DMS153 treated with DMSO at 0.1 percent for 48 hours (cell line): ENCODE data around the gene CRTC3.
"Not testable (repeated sequence)": the region's sequence is repeated elsewhere in the genome, so short reads cannot be mapped to it uniquely, and the experiment has no call there.

Experiments used
- DNase-seq: peaks from one replicate; lab custom pipeline; 2025; ENCODE audit not compliant: unreplicated experiment; lab: John Stamatoyannopoulos, UW

The CRTC3 gene

GRCh38 chr15:90667073-90667754 is 137.5 kb downstream of the CRTC3 start:
- no peak for DNase-seq

GRCh38 chr15:90667755-90668345 is 138.1 kb downstream of the CRTC3 start:
- DNase-seq = not testable (repeated sequence)

GRCh38 chr15:90670631-90671030 is 140.9 kb downstream of the CRTC3 start:
- DNase-seq = not testable (repeated sequence)

- DNase-seq = no peak
Measured at GRCh38 chr15:90671216-90671615, 141.5 kb downstream of the CRTC3 start.

- not testable (repeated sequence) for DNase-seq
Measured at GRCh38 chr15:90673357-90673756, 143.6 kb downstream of the CRTC3 start.

- DNase-seq = no peak
Measured at GRCh38 chr15:90674476-90674875, 144.8 kb downstream of the CRTC3 start.

GRCh38 chr15:90675464-90675863 is 145.7 kb downstream of the CRTC3 start:
- no peak for DNase-seq

GRCh38 chr15:90677807-90678790 is 148.4 kb downstream of the CRTC3 start:
- no peak for DNase-seq

GRCh38 chr15:90679959-90680358 is 150.2 kb downstream of the CRTC3 start:
- no peak for DNase-seq

- DNase-seq = no peak
Measured at GRCh38 chr15:90680371-90680935, 150.7 kb downstream of the CRTC3 start.

GRCh38 chr15:90681056-90681455 is 151.3 kb downstream of the CRTC3 start:
- no peak for DNase-seq

GRCh38 chr15:90681480-90681879 is 151.8 kb downstream of the CRTC3 start:
- no peak for DNase-seq

GRCh38 chr15:90683371-90683770 is 153.6 kb downstream of the CRTC3 start:
- no peak for DNase-seq

GRCh38 chr15:90683876-90684275 is 154.2 kb downstream of the CRTC3 start:
- DNase-seq = no peak

- no peak for DNase-seq
Measured at GRCh38 chr15:90684281-90684680, 154.6 kb downstream of the CRTC3 start.

GRCh38 chr15:90685591-90686434 is 156.1 kb downstream of the CRTC3 start:
- no peak for DNase-seq

- DNase-seq = no peak
Measured at GRCh38 chr15:90686435-90687218, 156.9 kb downstream of the CRTC3 start.

GRCh38 chr15:90689326-90689961 is 159.7 kb downstream of the CRTC3 start:
- not testable (repeated sequence) for DNase-seq

- no peak for DNase-seq
Measured at GRCh38 chr15:90690585-90690984, 160.9 kb downstream of the CRTC3 start.
